Smooth muscle cell (in vitro differentiated cells): ENCODE data around the gene CSMD2. TPM values are rescaled to one million over a fixed set of nuclear protein-coding genes. Genes with fewer than 3 reads are reported as not detected.

ENCODE experiments used
- DNase-seq: peaks from one replicate; lab custom pipeline; 2025; ENCODE audit not compliant: unreplicated experiment; lab: John Stamatoyannopoulos, UW
- H2AFZ ChIP-seq: fragments of 200-600 bp; sonication (generic); 2 replicates; pipeline ENCODE4 v1.6.0; 2016; ENCODE audit warnings: antibody characterized with exemption, low read depth, mild to moderate bottlenecking
- H3F3A ChIP-seq: fragments of 200-600 bp; sonication (generic); 2 replicates; pipeline ENCODE4 v1.6.0; 2017; ENCODE audit warnings: antibody characterized with exemption, low read depth
- H3K27ac ChIP-seq: fragments of 200-600 bp; sonication (generic); 2 replicates; pipeline ENCODE4 v1.5.1; 2016; ENCODE audit warnings: low read depth, mild to moderate bottlenecking
- H3K27me3 ChIP-seq: fragments of 200-600 bp; sonication (generic); 2 replicates; pipeline ENCODE4 v1.6.1; 2016; ENCODE audit warnings: low read depth, mild to moderate bottlenecking
- H3K36me3 ChIP-seq: fragments of 200-600 bp; sonication (generic); 2 replicates; pipeline ENCODE4 v1.5.1; 2016; ENCODE audit warnings: low read depth
- H3K4me1 ChIP-seq: fragments of 200-600 bp; sonication (generic); 2 replicates; pipeline ENCODE4 v1.5.1; 2016; ENCODE audit warnings: low read depth
- H3K4me2 ChIP-seq: fragments of 200-600 bp; sonication (generic); 2 replicates; pipeline ENCODE4 v1.6.0; 2016; ENCODE audit warnings: mild to moderate bottlenecking
- H3K4me3 ChIP-seq: fragments of 200-600 bp; sonication (generic); 2 replicates; pipeline ENCODE4 v1.5.1; 2016; ENCODE audit warnings: mild to moderate bottlenecking
- H3K79me2 ChIP-seq: fragments of 200-600 bp; sonication (generic); 2 replicates; pipeline ENCODE4 v1.6.0; 2016; ENCODE audit warnings: low read depth, mild to moderate bottlenecking
- H3K9ac ChIP-seq: fragments of 200-600 bp; sonication (generic); 2 replicates; pipeline ENCODE4 v1.6.0; 2016; ENCODE audit warnings: low read depth
- H3K9me3 ChIP-seq: fragments of 200-600 bp; sonication (generic); replicated peaks from 2 replicates; pipeline ENCODE4 v1.5.1; 2016; ENCODE audit warnings: low read depth
- H4K20me1 ChIP-seq: fragments of 200-600 bp; sonication (generic); 2 replicates; pipeline ENCODE4 v1.6.0; 2016; ENCODE audit warnings: low read depth
- WGBS: methylation state at CpG from one replicate; pipeline ENCODE4 v1.1.7; 2016; ENCODE audit warnings: low lambda C conversion rate; 5-methylcytosine and 5-hydroxymethylcytosine counted together
- polyA plus RNA-seq: library from polyadenylated mRNA; unstranded; fragments of >200 nt; fragmentation: Nextera tagmentation; extraction: Ambion mirVana; gene quantifications from 2 replicates; pipeline ENCODE4 v1.2.1, GENCODE V29; 2016
- total RNA-seq: library from RNA; depleted of rRNA; stranded (reverse); fragments of >200 nt; gene quantifications from 2 replicates; pipeline ENCODE4 v1.2.3, GENCODE V29; 2014
- TF ChIP-seq, protein P1 (sequence below): fragments of 200-600 bp; sonication (generic); IDR thresholded peaks from 2 replicates; pipeline ENCODE4 v1.5.1; 2017; ENCODE audit warnings: borderline replicate concordance, mild to moderate bottlenecking, antibody characterized with exemption; ENCODE audit not compliant: insufficient read depth, poor library complexity, severe bottlenecking

The CSMD2 gene
- total and polyA plus RNA-seq, 2 experiments from 2014 or later: 0.65 to 1.8 TPM

DNA sequence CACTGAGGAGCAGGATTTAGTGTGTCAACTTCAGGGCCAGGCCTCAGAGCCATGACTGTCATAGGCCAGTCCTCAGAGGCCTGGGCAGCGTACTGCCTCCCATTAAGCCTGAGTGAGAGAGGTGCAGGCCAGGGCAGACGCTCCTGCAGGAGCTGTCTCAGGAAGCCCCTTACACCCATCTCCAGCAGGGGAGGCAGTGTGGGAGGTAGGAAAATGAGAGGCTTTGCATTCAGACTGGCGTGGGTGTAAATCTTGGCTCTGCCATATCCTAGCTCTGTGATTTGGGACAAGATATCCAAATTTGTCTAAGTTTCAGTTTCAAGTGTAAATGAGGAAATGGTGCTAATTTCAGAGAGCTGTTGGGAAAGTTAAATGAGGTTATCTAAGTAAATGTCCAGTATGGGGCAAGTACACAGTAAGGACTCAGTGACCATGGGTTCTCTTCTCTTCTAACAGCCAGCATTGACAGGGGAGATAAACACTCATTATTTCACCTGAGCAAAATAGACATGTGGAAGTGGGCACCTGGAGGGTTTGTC is 508.5 kb downstream of the CSMD2 start:
- Histone ChIP-seq H3K36me3 (no peaks in the 10 kb centered on the region), H3K4me1 (no peaks in the 10 kb centered on the region), H2AFZ (no peak overlapping the region), H3F3A (no peaks in the 10 kb centered on the region), H3K4me3 (no peak overlapping the region), H3K4me2 (no peak overlapping the region), H4K20me1 (no peaks in the 10 kb centered on the region), H3K9ac (no peak overlapping the region), H3K27ac (no peak overlapping the region), H3K9me3 (no peaks in the 10 kb centered on the region), H3K79me2 (no peaks in the 10 kb centered on the region), H3K27me3 (no peaks in the 10 kb centered on the region)
- TF ChIP-seq, protein P1, sequence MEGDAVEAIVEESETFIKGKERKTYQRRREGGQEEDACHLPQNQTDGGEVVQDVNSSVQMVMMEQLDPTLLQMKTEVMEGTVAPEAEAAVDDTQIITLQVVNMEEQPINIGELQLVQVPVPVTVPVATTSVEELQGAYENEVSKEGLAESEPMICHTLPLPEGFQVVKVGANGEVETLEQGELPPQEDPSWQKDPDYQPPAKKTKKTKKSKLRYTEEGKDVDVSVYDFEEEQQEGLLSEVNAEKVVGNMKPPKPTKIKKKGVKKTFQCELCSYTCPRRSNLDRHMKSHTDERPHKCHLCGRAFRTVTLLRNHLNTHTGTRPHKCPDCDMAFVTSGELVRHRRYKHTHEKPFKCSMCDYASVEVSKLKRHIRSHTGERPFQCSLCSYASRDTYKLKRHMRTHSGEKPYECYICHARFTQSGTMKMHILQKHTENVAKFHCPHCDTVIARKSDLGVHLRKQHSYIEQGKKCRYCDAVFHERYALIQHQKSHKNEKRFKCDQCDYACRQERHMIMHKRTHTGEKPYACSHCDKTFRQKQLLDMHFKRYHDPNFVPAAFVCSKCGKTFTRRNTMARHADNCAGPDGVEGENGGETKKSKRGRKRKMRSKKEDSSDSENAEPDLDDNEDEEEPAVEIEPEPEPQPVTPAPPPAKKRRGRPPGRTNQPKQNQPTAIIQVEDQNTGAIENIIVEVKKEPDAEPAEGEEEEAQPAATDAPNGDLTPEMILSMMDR: no peak
- WGBS: 85% methylated on average over 3 of the region's 3 CpGs
- DNase-seq: no peak

DNA sequence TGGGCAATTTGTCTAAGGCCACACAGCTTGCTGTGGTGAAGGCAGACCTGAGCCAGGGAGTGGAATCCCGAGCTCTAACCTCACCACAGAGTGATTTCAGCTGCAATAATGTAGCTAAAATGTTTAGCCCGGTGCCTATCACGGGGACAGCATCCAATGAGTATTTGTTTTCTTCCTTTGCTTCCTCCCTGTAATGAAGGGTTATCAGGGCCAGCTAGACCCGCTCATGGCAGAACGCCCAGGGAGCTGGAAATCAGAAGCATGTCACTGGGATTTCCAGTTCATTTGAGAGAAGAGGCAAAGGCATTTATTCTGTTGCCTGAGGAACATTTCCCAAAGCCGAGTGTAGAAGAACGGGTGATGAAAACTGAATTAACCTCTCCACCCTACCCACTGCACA is 509.5 kb downstream of the CSMD2 start:
- H3K27ac ChIP-seq: no peak overlapping the region
- 85% methylated on average over 7 of the region's 7 CpGs for WGBS
- H3K4me2 ChIP-seq: no peak overlapping the region
- no peak overlapping the region for H3K4me3 ChIP-seq
- no peak for DNase-seq
- no peaks in the 10 kb centered on the region for H3K4me1 ChIP-seq
- H3K9ac ChIP-seq: no peak overlapping the region
- no peaks in the 10 kb centered on the region for H3K36me3 ChIP-seq
- no peak overlapping the region for H2AFZ ChIP-seq
- H3K9me3 ChIP-seq: no peaks in the 10 kb centered on the region
- no peaks in the 10 kb centered on the region for H3K79me2 ChIP-seq
- TF ChIP-seq, protein P1: no peak
- H3K27me3 ChIP-seq: no peaks in the 10 kb centered on the region
- H3F3A ChIP-seq: no peaks in the 10 kb centered on the region
- H4K20me1 ChIP-seq: no peaks in the 10 kb centered on the region

DNA sequence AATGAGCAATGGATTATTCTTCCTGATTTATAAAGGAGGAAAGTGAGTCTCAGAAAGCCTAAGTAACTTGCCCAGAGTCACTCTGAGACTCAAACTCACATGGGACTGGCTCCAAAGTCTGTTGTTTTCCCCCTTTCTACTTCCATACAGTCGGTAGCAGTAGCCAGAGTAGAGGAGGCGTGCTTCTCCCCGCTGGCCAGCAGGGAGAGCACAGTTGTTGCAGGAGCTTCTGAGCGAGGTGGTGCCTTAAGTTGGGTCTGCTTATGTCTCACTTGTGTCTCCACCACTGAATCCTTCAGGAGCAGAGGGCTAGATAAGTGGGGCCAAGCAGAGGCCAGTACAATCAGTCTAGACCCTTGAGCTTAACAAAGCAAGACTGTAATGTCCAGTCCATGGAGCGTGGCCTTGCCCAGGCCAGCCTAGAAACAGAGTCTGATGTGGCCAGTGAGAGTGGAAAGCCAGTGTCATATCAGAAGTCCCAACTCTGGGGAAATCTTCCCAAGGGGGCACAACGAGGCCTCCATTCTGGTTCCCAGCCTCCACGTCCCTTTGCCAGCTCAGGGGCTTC is 510.7 kb downstream of the CSMD2 start:
- H3K79me2 ChIP-seq: no peaks in the 10 kb centered on the region
- no peak overlapping the region for H3K9ac ChIP-seq
- no peak overlapping the region for H3K27ac ChIP-seq
- H2AFZ ChIP-seq: no peak overlapping the region
- no peaks in the 10 kb centered on the region for H3K4me1 ChIP-seq
- H3K9me3 ChIP-seq: no peaks in the 10 kb centered on the region
- TF ChIP-seq, protein P1: peak; percentile 29
- no peaks in the 10 kb centered on the region for H4K20me1 ChIP-seq
- H3K36me3 ChIP-seq: no peaks in the 10 kb centered on the region
- no peak for DNase-seq
- H3F3A ChIP-seq: no peaks in the 10 kb centered on the region
- H3K27me3 ChIP-seq: no peaks in the 10 kb centered on the region
- WGBS: 70% methylated on average over 7 of the region's 7 CpGs
- H3K4me3 ChIP-seq: no peak overlapping the region
- no peak overlapping the region for H3K4me2 ChIP-seq

DNA sequence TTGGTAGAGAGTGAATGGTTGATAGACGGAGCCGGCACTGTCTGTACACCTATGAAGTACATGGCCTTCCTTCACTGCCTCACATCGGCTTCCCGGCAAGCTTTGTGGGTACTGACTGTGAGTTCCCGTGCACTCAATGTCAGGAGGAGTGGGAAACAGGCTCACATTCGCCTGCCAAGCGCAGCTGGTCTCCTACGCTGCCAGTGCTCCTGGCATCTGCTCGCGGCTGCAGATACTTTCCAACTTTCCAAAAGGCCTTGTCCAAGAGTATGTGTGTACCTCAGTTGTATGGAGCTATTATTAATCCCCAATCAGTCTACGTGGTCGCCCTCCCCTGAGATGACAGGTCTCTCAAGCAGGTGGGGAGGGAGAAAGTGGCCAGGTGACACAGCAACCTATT is 511.8 kb downstream of the CSMD2 start:
- H3K27me3 ChIP-seq: no peaks in the 10 kb centered on the region
- H3F3A ChIP-seq: no peaks in the 10 kb centered on the region
- no peaks in the 10 kb centered on the region for H3K36me3 ChIP-seq
- TF ChIP-seq, protein P1: no peak
- H3K9ac ChIP-seq: no peak overlapping the region
- H2AFZ ChIP-seq: no peak overlapping the region
- no peak overlapping the region for H3K4me3 ChIP-seq
- H3K9me3 ChIP-seq: no peaks in the 10 kb centered on the region
- no peaks in the 10 kb centered on the region for H3K4me1 ChIP-seq
- H3K79me2 ChIP-seq: no peaks in the 10 kb centered on the region
- no peaks in the 10 kb centered on the region for H4K20me1 ChIP-seq
- no peak overlapping the region for H3K27ac ChIP-seq
- no peak for DNase-seq
- WGBS: 99% methylated on average over 12 of the region's 12 CpGs
- H3K4me2 ChIP-seq: no peak overlapping the region
